Body of pancreas (tissue), 4 donors: ENCODE results near the gene PSD4.

Source experiments
- POLR2A ChIP-seq, 3 donors: fragments of 450-650 bp; IDR thresholded peaks; one replicate each; pipeline ENCODE4 v1.6.1; 2016; ENCODE audit warnings: antibody characterized with exemption in 3 of 3, mild to moderate bottlenecking in 2 of 3
- TF ChIP-seq, protein P1 (sequence below), 7 experiments: fragments of 450-650 bp in 4 of 7; fragments of 200-600 bp in 3 of 7; sonication (generic) in 3 of 7; IDR thresholded peaks; one replicate each; pipeline ENCODE4 v1.5.1; 2016 to 2019; ENCODE audit warnings: antibody characterized with exemption in 7 of 7

GRCh38 chr2:113162173-113162572, 11.6 kb upstream of the PSD4 start:
- TF ChIP-seq, protein P1, sequence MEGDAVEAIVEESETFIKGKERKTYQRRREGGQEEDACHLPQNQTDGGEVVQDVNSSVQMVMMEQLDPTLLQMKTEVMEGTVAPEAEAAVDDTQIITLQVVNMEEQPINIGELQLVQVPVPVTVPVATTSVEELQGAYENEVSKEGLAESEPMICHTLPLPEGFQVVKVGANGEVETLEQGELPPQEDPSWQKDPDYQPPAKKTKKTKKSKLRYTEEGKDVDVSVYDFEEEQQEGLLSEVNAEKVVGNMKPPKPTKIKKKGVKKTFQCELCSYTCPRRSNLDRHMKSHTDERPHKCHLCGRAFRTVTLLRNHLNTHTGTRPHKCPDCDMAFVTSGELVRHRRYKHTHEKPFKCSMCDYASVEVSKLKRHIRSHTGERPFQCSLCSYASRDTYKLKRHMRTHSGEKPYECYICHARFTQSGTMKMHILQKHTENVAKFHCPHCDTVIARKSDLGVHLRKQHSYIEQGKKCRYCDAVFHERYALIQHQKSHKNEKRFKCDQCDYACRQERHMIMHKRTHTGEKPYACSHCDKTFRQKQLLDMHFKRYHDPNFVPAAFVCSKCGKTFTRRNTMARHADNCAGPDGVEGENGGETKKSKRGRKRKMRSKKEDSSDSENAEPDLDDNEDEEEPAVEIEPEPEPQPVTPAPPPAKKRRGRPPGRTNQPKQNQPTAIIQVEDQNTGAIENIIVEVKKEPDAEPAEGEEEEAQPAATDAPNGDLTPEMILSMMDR (IDR thresholded peaks at IDR 0.05): no peak
- no peak for TF ChIP-seq POLR2A (IDR thresholded peaks at IDR 0.05)
